MCF 10A (cell line): ENCODE data around the gene MTHFD1L. TPM values are rescaled to one million over a fixed set of nuclear protein-coding genes. Genes with fewer than 3 reads are reported as not detected.
"Not testable (repeated sequence)": the region's sequence is repeated elsewhere in the genome, so short reads cannot be mapped to it uniquely, and the experiment has no call there.

Source experiments
- BruUV-seq: library from RNA; stranded (reverse); fragments of 400-500 nt; replicated peaks from 2 replicates; lab custom pipeline; 2021; lab: Mats Ljungman, UMichigan
- CTCF ChIA-PET: fragments of 300-600 bp; sonication (Branson Sonifier 250); formaldehyde crosslinking; extraction: SDS; loops from one replicate; lab custom pipeline; 2021; ENCODE audit warnings: antibody characterized with exemption, inconsistent platforms; lab: Yijun Ruan, JAX
- POLR2A ChIA-PET: fragments of 300-600, 350-650 bp; sonication (Branson Sonifier 250); formaldehyde crosslinking; extraction: SDS; loops from one replicate; lab custom pipeline; 2020; ENCODE audit warnings: antibody characterized with exemption, inconsistent platforms; lab: Yijun Ruan, JAX
- DNase-seq: peaks from one replicate; pipeline ENCODE4 v3.0.0-alpha.2; 2018; ENCODE audit not compliant: unreplicated experiment
- H3K27ac Mint-ChIP-seq: one replicate; pipeline ENCODE4 v1.8.0; 2022; ENCODE audit warnings: mild to moderate bottlenecking, low read depth, mixed read lengths; ENCODE audit not compliant: unreplicated experiment
- H3K27me3 Mint-ChIP-seq: one replicate; pipeline ENCODE4 v1.8.0; 2022; ENCODE audit warnings: mixed read lengths; ENCODE audit not compliant: insufficient read depth, unreplicated experiment
- H3K36me3 Mint-ChIP-seq: one replicate; pipeline ENCODE4 v1.8.0; 2022; ENCODE audit warnings: mild to moderate bottlenecking, moderate library complexity, mixed read lengths; ENCODE audit not compliant: insufficient read depth, unreplicated experiment
- H3K4me1 Mint-ChIP-seq: one replicate; pipeline ENCODE4 v1.8.0; 2022; ENCODE audit warnings: mixed read lengths; ENCODE audit not compliant: insufficient read depth, unreplicated experiment
- H3K4me3 Mint-ChIP-seq: one replicate; pipeline ENCODE4 v1.8.0; 2022; ENCODE audit warnings: mild to moderate bottlenecking, moderate library complexity, mixed read lengths; ENCODE audit not compliant: unreplicated experiment
- H3K9me3 Mint-ChIP-seq: one replicate; pipeline ENCODE4 v1.8.0; 2022; ENCODE audit warnings: mixed read lengths; ENCODE audit not compliant: unreplicated experiment
- intact Hi-C: fragments of 100-400 bp; cut with micrococcal nuclease; formaldehyde crosslinking; loops from 2 replicates; pipeline ENCODE4 v1.14.1; 2022
- total RNA-seq: library from RNA; stranded (reverse); gene quantifications from 2 replicates; pipeline ENCODE4 v1.2.3, GENCODE V29; 2022
- TF ChIP-seq, protein P1 (sequence below): fragments of 200-600 bp; IDR thresholded peaks from one replicate; pipeline ENCODE4 v1.8.0; 2022; ENCODE audit warnings: antibody characterized with exemption, mild to moderate bottlenecking; ENCODE audit not compliant: unreplicated experiment

Gene MTHFD1L
- total RNA-seq, 1 experiment from 2014 or later: 110 TPM

- DNase-seq: no peak
- no peak overlapping the region for H3K27ac Mint-ChIP-seq
- BruUV-seq: no TSS peak
- intact Hi-C loops: loop anchor here (5.0 kb wide), 1 partner anchor 72 kb away; no protein-coding TSS in a partner anchor
- peaks cover 25% of the 10 kb centered on the region for H3K4me1 Mint-ChIP-seq
- ChIA-PET CTCF (interaction anchor here (0.6 to 2.0 kb wide), 5 partner anchors 32 to 80 kb away, joined by 3 to 8 read pairs (median 3); no protein-coding TSS in a partner anchor), POLR2A (interaction anchor here (1.3 kb wide), 1 partner anchor 16 kb away, joined by 5 read pairs; no protein-coding TSS in a partner anchor)
- H3K36me3 Mint-ChIP-seq: peaks cover 30% of the 10 kb centered on the region
- TF ChIP-seq, protein P1, sequence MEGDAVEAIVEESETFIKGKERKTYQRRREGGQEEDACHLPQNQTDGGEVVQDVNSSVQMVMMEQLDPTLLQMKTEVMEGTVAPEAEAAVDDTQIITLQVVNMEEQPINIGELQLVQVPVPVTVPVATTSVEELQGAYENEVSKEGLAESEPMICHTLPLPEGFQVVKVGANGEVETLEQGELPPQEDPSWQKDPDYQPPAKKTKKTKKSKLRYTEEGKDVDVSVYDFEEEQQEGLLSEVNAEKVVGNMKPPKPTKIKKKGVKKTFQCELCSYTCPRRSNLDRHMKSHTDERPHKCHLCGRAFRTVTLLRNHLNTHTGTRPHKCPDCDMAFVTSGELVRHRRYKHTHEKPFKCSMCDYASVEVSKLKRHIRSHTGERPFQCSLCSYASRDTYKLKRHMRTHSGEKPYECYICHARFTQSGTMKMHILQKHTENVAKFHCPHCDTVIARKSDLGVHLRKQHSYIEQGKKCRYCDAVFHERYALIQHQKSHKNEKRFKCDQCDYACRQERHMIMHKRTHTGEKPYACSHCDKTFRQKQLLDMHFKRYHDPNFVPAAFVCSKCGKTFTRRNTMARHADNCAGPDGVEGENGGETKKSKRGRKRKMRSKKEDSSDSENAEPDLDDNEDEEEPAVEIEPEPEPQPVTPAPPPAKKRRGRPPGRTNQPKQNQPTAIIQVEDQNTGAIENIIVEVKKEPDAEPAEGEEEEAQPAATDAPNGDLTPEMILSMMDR: no peak
- H3K9me3 Mint-ChIP-seq: no peaks in the 10 kb centered on the region
- no peak overlapping the region for H3K4me3 Mint-ChIP-seq
- no peaks in the 10 kb centered on the region for H3K27me3 Mint-ChIP-seq
These were observed 218.8 kb downstream of the MTHFD1L start for GRCh38 chr6:151084275-151084674.

- H3K27me3 Mint-ChIP-seq, H3K4me3 Mint-ChIP-seq, BruUV-seq, intact Hi-C loops, DNase-seq, H3K27ac Mint-ChIP-seq, H3K9me3 Mint-ChIP-seq: not testable (repeated sequence)
- POLR2A ChIA-PET: interaction anchor here (0.7 to 1.0 kb wide), 2 partner anchors 33 to 35 kb away, joined by 3 read pairs; no protein-coding TSS in a partner anchor
- Mint-ChIP-seq H3K4me1 (peaks cover 17% of the 10 kb centered on the region), H3K36me3 (peaks cover 33% of the 10 kb centered on the region)
- CTCF ChIA-PET: interaction anchor here (0.5 kb wide), 1 partner anchor 59 kb away, joined by 3 read pairs; no protein-coding TSS in a partner anchor
These were observed 221.6 kb downstream of the MTHFD1L start for GRCh38 chr6:151087055-151087454.

DNA sequence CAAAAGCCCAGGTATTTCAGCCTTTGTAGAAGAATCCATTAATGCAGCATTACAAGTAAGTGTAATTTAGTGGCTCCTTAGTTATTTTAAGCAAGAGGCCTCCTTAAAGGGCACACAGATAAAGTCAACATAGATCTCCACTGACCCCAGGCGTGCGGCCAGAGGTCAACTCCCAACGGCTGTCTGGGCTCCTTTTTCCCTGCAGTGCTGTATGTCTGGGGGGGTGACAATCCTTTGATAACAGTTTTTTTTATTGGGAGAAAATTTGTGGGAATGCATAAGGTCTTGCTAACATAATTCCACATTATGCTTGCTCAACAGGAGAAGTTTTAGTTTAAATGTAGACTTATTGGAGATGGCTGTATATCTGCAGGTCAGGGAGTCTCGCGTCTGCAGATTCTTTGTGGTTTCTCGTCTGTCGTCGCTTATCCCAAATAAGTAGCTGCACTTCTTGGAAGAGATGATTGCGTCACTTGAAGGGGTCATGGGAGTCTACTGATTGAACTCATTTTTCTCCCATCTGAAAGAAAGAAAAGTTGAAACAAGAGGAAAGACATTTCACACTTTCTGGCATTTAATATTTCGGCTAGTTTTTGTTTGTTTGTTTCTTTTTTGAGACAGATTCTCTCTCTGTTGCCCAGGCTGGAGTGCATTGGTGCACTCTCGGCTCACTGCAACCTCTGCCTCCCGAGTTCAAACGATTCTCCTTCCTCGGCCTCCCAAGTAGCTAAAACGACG lies 222.5 kb downstream of the MTHFD1L start:
- POLR2A ChIA-PET: interaction anchor here (1.0 to 1.4 kb wide), 3 partner anchors 10 to 34 kb away, joined by 3 to 5 read pairs (median 3); no protein-coding TSS in a partner anchor
- peaks cover 10% of the 10 kb centered on the region for H3K4me1 Mint-ChIP-seq

GRCh38 chr6:151088599-151088935 lies 223.1 kb downstream of the MTHFD1L start:
- intact Hi-C loops: no loop called here
- POLR2A ChIA-PET: interaction anchor here (1.3 to 1.4 kb wide), 2 partner anchors 10 to 21 kb away, joined by 3 to 5 read pairs; no protein-coding TSS in a partner anchor
- Mint-ChIP-seq H3K27ac (no peak overlapping the region), H3K27me3 (no peaks in the 10 kb centered on the region), H3K4me3 (no peak overlapping the region), H3K4me1 (peaks cover 10% of the 10 kb centered on the region), H3K36me3 (peaks cover 48% of the 10 kb centered on the region), H3K9me3 (no peaks in the 10 kb centered on the region)
- CTCF ChIA-PET: interaction anchor here (0.7 to 1.0 kb wide), 2 partner anchors 12 to 36 kb away, joined by 3 read pairs; no protein-coding TSS in a partner anchor
- DNase-seq: no peak
- TF ChIP-seq, protein P1: no peak
- BruUV-seq: no TSS peak

More for the DNA sequence above, 222.5 kb downstream of the MTHFD1L start:
- H3K27ac Mint-ChIP-seq: no peak overlapping the region
- no TSS peak for BruUV-seq
- intact Hi-C loops: no loop called here
- H3K27me3 Mint-ChIP-seq: no peaks in the 10 kb centered on the region
- DNase-seq: peak; percentile 33
- no peak overlapping the region for H3K4me3 Mint-ChIP-seq
- TF ChIP-seq, protein P1: no peak
- H3K9me3 Mint-ChIP-seq: no peaks in the 10 kb centered on the region
- CTCF ChIA-PET: interaction anchor here (0.7 to 1.0 kb wide), 2 partner anchors 12 to 36 kb away, joined by 3 read pairs; no protein-coding TSS in a partner anchor
- peaks cover 43% of the 10 kb centered on the region for H3K36me3 Mint-ChIP-seq
